Measurements from ENCODE around the gene ZNF41. TPM values are rescaled to one million over a fixed set of nuclear protein-coding genes. Genes with fewer than 3 reads are reported as not detected.

Gene ZNF41
- total RNA-seq, result 10 to 100 TPM; 11.0 to 18.1 (median 14.5) TPM

- intact Hi-C loops (cut with DNase I), result no loop called here
- no peaks in the 10 kb centered on the region for H3K4me1 ChIP-seq
- TF ChIP-seq CTCF (IDR thresholded peaks at IDR 0.05) (no peak), POLR2A (IDR thresholded peaks at IDR 0.05) (peak in 1 of 2 donors; percentile 36)
- H3K9me3 ChIP-seq, result no peaks in the 10 kb centered on the region
- H3K27me3 ChIP-seq, result no peaks in the 10 kb centered on the region
- DNase-seq, result peak; percentile 80 to 85
- peak within 1 kb of the TSS; percentile 30 to 71 (median 33) for H3K4me3 ChIP-seq (replicated peaks in 1 of 3)
- H3K27ac ChIP-seq, result peak within 1 kb of the TSS; percentile 90 to 91 (median 90)
- H3K36me3 ChIP-seq, result no peaks in the 10 kb centered on the region
- WGBS, 2 donors, result 0% methylated on average over 4 to 6 of the region's 77 CpGs
These were observed at the start of gene ZNF41 for GRCh38 chrX:47482512-47483305. Gene ZNF41, minus strand, starts transcription at chrX:47483222. Its CDS starts 15,741 bp downstream, at chrX:47467481.

- Histone ChIP-seq H3K9me3 (no peaks in the 10 kb centered on the region), H3K27me3 (no peaks in the 10 kb centered on the region), H3K4me1 (no peaks in the 10 kb centered on the region), H3K4me3 (replicated peaks in 1 of 3) (no peak overlapping the region), H3K27ac (no peak overlapping the region), H3K36me3 (no peaks in the 10 kb centered on the region)
- intact Hi-C loops (cut with DNase I), result no loop called here
- no peak for DNase-seq
- 95 to 100% methylated on average over 4 to 6 of the region's 6 CpGs for WGBS, 2 donors
- TF ChIP-seq POLR2A (IDR thresholded peaks at IDR 0.05) (no peak), CTCF (IDR thresholded peaks at IDR 0.05) (no peak)
These were observed 47.0 kb upstream of the ZNF41 start for GRCh38 chrX:47530049-47530448.

- no peaks in the 10 kb centered on the region for H3K36me3 ChIP-seq
- no peaks in the 10 kb centered on the region for H3K9me3 ChIP-seq
- no peak for TF ChIP-seq CTCF (IDR thresholded peaks at IDR 0.05)
- TF ChIP-seq POLR2A (IDR thresholded peaks at IDR 0.05), result no peak
- H3K4me3 ChIP-seq (replicated peaks in 1 of 3), result no peak overlapping the region
- H3K27ac ChIP-seq, result no peak overlapping the region
- H3K27me3 ChIP-seq, result no peaks in the 10 kb centered on the region
- no peak for DNase-seq
- intact Hi-C loops (cut with DNase I), result loop anchor here (5.0 kb wide), 1 partner anchor 337 kb away; the partner anchor contains the start of gene UBA1
- 94 to 100% methylated on average over 4 to 8 of the region's 8 CpGs for WGBS, 2 donors
- H3K4me1 ChIP-seq, result no peaks in the 10 kb centered on the region
These were observed 46.5 kb upstream of the ZNF41 start for GRCh38 chrX:47529548-47529947.

GRCh38 chrX:47523713-47524166, 40.7 kb upstream of the ZNF41 start:
- TF ChIP-seq POLR2A (IDR thresholded peaks at IDR 0.05) (no peak), CTCF (IDR thresholded peaks at IDR 0.05) (no peak)
- WGBS, 2 donors, result 0% methylated on average over 2 of the region's 34 CpGs; no CpG with 5 or more reads in 1 of the 2 donors
- intact Hi-C loops (cut with DNase I), result no loop called here

GRCh38 chrX:47523297-47523696, 40.3 kb upstream of the ZNF41 start:
- intact Hi-C loops (cut with DNase I), result no loop called here
- H3K27ac ChIP-seq, result no peak overlapping the region
- no peaks in the 10 kb centered on the region for H3K9me3 ChIP-seq
- peak overlapping the region in 1 of 3 donors; percentile 46 for H3K4me3 ChIP-seq (replicated peaks in 1 of 3)
- H3K4me1 ChIP-seq, result peaks cover 0 to 4% of the 10 kb centered on the region in 2 donors
- peak; percentile 80 to 81 for DNase-seq
- H3K36me3 ChIP-seq, result no peaks in the 10 kb centered on the region
- H3K27me3 ChIP-seq, result no peaks in the 10 kb centered on the region
- WGBS, 2 donors, result 20 to 40% methylated on average over 4 to 6 of the region's 33 CpGs
- TF ChIP-seq POLR2A (IDR thresholded peaks at IDR 0.05) (no peak), CTCF (IDR thresholded peaks at IDR 0.05) (peak; percentile 45 to 86 (median 65))

More at GRCh38 chrX:47523713-47524166, 40.7 kb upstream of the ZNF41 start:
- no peak overlapping the region for H3K27ac ChIP-seq
- DNase-seq, result no peak
- H3K9me3 ChIP-seq, result no peaks in the 10 kb centered on the region
- no peaks in the 10 kb centered on the region for H3K36me3 ChIP-seq
- peak overlapping the region in 2 of 3 donors; percentile 7 to 46 for H3K4me3 ChIP-seq (replicated peaks in 1 of 3)
- peaks cover 0 to 4% of the 10 kb centered on the region in 2 donors for H3K4me1 ChIP-seq
- H3K27me3 ChIP-seq, result no peaks in the 10 kb centered on the region

All from thyroid gland (tissue), 4 donors.